Pulmonary artery endothelial cell (primary cell): ENCODE results near the gene CBX4. TPM values are rescaled to one million over a fixed set of nuclear protein-coding genes. Genes with fewer than 3 reads are reported as not detected.
A peak's percentile ranks its signal among the peaks of the same experiment; 100 is the strongest.

Source experiments
- DNase-seq: peaks from one replicate; pipeline ENCODE4 v3.0.0-alpha.2; 2011; ENCODE audit warnings: low read depth, low spot score
- total RNA-seq: library from RNA; depleted of rRNA; stranded (reverse); fragments of >200 nt; gene quantifications from 2 replicates; pipeline ENCODE4 v1.2.3, GENCODE V29; 2014

CBX4 gene
- total RNA-seq, 1 donor from 2014 or later, result 7.6 TPM

GRCh38 chr17:79814127-79814973, 24.9 kb downstream of the CBX4 start:
- DNase-seq, result no peak

GRCh38 chr17:79813297-79814126, 25.7 kb downstream of the CBX4 start:
- DNase-seq, result no peak

GRCh38 chr17:79812353-79813258, 26.6 kb downstream of the CBX4 start:
- DNase-seq, result no peak

DNA sequence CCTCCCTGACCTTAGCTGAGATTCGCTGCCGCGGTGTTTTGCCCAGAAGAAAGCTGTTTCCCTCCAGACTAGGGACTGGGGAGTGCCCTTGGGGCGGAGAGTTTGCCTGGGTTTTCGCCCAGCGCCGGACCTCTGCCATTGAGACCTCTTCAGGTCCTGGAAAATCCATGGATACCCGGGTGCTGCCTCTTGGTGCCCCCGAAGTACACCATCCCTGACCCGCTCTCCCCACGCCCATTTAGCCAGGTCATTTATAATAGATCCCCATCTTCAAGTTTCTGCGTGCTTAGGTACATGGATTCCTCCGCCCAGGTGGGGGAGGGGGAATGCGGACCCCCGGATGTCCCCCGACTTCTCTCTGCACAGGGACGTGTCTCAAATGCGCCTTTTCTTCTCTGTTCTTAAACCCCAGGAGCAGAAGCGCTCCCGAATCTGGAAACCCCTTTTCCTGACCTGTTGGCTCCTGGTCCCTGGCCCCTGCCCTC, 27.3 kb downstream of the CBX4 start:
- DNase-seq, result no peak

DNA sequence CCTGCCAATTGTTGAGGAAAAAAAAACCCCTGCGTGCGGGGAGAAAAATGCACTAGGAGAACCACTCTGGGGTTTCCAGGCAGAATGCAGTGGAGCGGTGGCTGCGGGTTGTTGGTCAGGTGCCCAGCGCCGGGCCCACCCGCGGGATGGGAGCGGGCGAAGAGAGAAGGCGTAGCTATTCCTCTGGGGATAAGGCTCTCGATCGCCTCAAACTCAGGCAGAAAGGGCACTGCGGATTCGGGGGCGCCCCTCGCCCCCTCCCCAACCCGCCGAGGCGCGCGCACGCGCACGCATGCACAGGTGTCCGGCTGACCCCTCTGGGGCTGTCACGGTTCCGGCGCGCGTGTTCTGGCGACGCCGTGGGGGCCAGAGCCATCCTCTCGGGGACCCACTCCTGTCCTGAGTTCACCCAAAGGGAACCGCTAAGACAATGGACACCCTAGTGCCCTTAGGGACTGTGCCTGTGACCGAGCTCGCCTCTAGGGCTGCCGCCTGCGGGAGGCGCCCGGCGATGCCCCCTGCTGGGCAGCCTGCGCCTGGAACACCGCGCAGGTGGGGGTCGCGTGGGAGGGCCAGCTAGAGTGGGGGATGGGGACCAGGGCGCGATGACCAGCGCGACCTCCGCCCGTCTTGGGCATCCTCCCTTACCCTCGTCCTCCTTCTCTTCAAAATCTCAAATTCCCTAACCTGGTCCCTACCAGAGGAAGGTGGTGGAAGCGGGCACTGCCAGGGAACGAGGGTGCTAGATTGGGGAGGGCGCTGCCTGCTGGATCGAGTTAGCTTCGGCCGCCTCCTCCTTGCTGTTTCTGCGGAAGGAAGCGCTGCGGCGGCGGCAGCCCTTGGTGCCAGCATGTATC, 28.0 kb downstream of the CBX4 start:
- DNase-seq, result no peak

DNA sequence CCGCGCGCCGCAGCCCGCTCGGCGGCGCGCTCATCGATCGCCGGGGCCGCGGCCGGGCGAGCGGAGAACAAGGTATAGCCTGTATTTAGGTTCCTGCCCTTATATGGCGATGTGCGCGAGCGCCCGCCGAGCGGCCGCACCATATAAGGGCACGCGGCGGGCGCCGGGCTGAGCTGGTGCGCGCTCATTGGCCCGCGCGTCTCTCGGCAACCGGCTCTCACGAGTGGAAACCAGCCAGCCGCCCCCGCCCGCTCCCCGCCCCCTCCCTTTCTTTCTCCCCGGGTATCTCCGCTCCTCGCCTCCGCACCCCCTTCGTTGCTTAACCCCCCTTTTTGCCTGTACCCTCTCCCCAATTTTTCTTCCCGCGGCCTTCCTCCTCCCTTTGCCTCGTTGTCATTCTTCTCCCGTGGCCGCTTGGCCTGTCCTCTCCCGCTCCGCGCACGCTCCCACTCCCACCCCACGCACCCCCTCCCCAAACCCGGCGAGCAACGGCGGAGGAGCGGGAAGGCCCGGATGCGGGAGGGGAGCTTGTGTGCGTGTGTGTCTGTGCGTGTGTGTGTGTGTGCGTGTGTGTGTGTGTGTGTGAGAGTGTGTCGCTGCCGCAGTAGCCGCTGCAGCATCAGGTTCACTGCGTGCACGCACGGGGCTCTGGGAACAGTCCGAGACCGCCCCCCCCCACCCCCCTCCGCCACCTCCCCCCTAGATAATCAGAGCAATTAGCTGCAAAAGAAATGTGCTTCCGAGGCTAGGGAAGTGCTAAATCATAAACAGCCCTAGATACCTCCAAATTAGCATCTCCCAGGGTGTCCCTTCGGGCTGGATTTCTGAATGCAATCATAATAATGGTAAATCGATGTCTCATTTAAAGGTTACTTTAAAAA, 28.9 kb downstream of the CBX4 start:
- DNase-seq, result peak; percentile 29

DNA sequence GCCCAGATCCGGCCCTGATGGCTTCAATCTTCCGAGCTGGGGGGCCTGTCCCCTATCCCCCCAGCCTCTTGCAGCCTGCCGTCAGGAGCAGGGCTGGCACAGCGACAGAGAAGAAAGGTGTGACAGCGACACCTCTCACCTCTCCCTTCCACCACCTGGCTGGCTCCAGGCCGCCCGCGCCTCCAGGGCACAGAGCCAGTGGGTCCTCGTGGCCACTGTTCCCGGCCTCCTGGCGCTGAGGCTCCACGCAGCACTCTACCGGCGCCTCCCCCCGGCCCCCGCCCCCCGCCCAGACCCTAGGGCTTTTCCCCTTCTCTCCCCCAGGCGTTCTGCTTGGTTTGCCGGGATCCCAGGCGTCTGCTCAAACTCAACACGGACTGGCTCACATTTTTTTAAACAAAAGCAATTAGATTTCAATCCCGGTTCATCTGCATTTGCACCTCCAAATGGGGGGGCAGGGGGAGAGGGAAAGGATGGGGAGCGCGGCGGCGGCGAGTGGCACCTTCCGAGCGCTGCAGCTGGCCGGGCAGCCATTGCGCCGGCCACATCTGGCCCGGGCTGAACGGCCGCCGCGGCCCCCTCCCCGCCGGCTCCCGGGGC, 29.6 kb downstream of the CBX4 start:
- DNase-seq, result no peak

- no peak for DNase-seq
Measured at GRCh38 chr17:79808763-79809529, 30.3 kb downstream of the CBX4 start.

GRCh38 chr17:79806863-79807720, 32.1 kb downstream of the CBX4 start:
- DNase-seq, result no peak

GRCh38 chr17:79806446-79806760, 32.8 kb downstream of the CBX4 start:
- no peak for DNase-seq

DNA sequence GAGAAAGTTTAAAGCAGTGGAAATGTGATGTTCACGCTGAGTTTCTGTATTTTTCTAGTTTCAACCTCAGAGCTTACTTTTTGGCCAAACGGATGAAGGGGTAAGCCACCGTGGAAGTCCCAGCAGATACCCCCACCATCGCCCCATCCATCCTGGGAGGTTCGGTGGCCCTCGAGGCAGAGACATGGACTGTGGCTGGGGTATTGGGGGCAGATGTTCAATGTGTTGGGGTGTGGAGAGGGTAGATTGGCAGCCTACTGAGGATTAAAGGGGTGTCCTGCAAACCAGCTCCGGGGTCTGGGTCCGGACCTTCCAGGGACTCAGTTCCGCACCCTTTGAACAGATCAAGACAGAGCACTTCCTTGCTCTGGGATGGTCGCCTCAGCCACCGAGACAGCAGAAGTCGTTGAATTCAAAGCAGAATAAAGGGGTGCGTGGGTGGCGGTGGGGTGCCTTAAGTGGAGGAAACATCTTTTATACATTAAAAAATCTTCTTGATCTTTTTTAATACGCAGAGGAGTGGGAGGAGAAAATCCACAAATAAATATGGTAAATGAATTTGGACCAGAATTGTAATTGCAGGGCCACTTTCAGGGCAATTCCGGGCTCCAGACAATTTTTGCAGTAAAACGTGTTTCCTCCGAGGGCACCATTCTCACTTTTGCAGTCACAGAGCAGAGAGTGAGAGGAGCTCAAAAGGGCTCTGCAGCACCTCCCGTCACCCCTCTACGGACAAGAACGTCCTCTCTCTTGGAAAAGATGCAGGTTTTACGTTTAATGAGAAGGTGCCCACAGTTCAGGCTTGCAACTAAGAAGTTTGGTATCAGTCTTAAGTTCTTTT, 34.2 kb downstream of the CBX4 start:
- no peak for DNase-seq

DNA sequence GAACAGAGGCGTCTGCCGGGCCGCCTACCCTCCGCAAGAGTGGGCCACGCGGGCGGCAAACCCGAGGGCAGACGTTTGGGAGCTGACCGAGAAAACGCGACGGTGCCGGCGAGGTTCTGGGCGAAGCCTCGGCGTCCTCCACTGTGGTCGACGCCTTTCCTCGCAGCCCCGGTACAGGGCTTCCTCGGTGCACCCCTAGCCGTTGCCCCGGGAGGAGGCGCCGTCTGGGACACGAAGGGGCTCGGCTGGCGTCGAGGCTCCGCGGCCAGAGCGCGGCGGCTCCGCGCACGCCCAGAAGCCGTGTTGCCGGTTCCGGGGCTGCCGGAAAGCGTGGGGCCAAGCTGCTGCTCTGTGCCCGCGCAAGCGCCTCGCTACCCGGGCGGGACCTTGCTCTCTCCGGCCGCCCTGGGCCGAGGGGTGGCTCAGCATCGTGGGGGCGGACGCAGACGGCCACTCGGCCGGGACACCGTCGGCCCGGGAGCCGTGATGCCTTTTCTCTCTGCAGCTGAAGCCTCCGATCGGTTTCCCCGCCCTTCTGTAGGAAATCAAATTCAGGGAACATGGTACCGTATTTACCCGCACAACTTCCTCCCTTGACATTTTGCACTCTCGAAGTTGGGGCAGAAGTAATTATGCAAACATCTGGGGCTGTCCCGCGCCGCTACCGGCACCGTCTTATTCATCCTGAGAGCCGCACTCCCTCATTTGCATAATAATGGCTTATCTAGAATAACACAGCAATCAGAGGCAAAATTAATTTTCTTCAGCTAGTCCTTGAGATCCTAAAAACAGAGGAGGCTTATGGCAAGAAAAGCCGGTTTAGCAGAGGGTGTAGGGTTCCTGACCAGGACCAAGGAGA, 35.0 kb downstream of the CBX4 start:
- DNase-seq, result no peak

GRCh38 chr17:79803421-79803996, 35.7 kb downstream of the CBX4 start:
- no peak for DNase-seq

- no peak for DNase-seq
Measured at GRCh38 chr17:79802736-79803420, 36.4 kb downstream of the CBX4 start.
